Endothelial cell of umbilical vein (primary cell): ENCODE measurements around the gene BTK.

Source experiments
- EZH2 ChIP-seq: IDR thresholded peaks from 2 replicates; pipeline ENCODE4 v1.6.1; 2012; ENCODE audit warnings: borderline replicate concordance, low read depth, mild to moderate bottlenecking, moderate library complexity, low read length, inconsistent platforms; ENCODE audit not compliant: severe bottlenecking
- FOS ChIP-seq: IDR thresholded peaks from 2 replicates; pipeline ENCODE4 v1.6.1; 2011; ENCODE audit warnings: mild to moderate bottlenecking, low read length, moderate library complexity, borderline replicate concordance; ENCODE audit not compliant: insufficient read depth
- POLR2A ChIP-seq: IDR thresholded peaks from 2 replicates; pipeline ENCODE4 v1.6.1; 2012; ENCODE audit warnings: low read depth, mild to moderate bottlenecking, control low read depth, low read length
- POLR2AphosphoS5 ChIP-seq: IDR thresholded peaks from 2 replicates; pipeline ENCODE4 v1.6.1; 2012; ENCODE audit warnings: low read depth, mild to moderate bottlenecking, control low read depth, low read length, moderate library complexity; ENCODE audit not compliant: insufficient read depth
- TF ChIP-seq, protein P1 (sequence below), 2 donors: IDR thresholded peaks; 1 replicate in 1 of 2; 2 replicates in 1 of 2; pipeline ENCODE4 v1.5.1; 2011; ENCODE audit warnings: low read length in 2 of 2, mild to moderate bottlenecking in 2 of 2, moderate library complexity in 2 of 2, control low read depth in 1 of 2, inconsistent platforms in 1 of 2, low read depth in 1 of 2; ENCODE audit not compliant: insufficient read depth in 1 of 2; ENCODE audit errors: extremely low read depth in 1 of 2
- TF ChIP-seq, protein P2 (sequence below): IDR thresholded peaks from 2 replicates; pipeline ENCODE4 v1.6.1; 2011; ENCODE audit not compliant: insufficient read depth, insufficient read length

DNA sequence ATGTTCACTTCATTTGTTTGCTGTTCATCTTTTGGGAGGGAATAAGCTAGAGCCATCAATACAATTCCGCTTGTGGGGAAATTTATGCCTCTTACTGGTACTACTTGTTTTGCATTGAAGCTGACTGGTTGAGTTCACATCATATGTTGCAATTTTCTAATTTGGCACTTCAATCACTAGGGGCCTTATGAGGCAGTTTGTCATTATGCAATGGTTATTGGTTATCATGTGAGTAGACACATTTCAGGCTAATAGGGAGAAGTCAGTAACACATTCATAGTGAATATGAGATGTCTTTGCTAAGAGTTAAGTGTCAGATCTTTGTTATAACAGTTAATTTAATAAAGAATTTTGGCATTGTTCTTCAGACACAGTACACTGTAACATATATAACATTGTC is 9.8 kb upstream of the BTK start:
- TF ChIP-seq, protein P1, sequence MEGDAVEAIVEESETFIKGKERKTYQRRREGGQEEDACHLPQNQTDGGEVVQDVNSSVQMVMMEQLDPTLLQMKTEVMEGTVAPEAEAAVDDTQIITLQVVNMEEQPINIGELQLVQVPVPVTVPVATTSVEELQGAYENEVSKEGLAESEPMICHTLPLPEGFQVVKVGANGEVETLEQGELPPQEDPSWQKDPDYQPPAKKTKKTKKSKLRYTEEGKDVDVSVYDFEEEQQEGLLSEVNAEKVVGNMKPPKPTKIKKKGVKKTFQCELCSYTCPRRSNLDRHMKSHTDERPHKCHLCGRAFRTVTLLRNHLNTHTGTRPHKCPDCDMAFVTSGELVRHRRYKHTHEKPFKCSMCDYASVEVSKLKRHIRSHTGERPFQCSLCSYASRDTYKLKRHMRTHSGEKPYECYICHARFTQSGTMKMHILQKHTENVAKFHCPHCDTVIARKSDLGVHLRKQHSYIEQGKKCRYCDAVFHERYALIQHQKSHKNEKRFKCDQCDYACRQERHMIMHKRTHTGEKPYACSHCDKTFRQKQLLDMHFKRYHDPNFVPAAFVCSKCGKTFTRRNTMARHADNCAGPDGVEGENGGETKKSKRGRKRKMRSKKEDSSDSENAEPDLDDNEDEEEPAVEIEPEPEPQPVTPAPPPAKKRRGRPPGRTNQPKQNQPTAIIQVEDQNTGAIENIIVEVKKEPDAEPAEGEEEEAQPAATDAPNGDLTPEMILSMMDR (IDR thresholded peaks at IDR 0.05; ENCODE audit: extremely low read depth in 1 of 2, insufficient read depth in 1 of 2, low read depth in 1 of 2, low read length in 2 of 2): no peak
- no peak for TF ChIP-seq EZH2
- TF ChIP-seq POLR2A: no peak
- no peak for TF ChIP-seq POLR2AphosphoS5
- no peak for TF ChIP-seq FOS
- TF ChIP-seq, protein P2, sequence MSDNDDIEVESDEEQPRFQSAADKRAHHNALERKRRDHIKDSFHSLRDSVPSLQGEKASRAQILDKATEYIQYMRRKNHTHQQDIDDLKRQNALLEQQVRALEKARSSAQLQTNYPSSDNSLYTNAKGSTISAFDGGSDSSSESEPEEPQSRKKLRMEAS: no peak
